Measurements from ENCODE around the gene TCF21. TPM values are rescaled to one million over a fixed set of nuclear protein-coding genes. Genes with fewer than 3 reads are reported as not detected.
A peak's percentile ranks its signal among the peaks of the same experiment; 100 is the strongest.
"Not testable (repeated sequence)": the region's sequence is repeated elsewhere in the genome, so short reads cannot be mapped to it uniquely, and the experiment has no call there.

Gene TCF21
- total RNA-seq, 1 donor from 2014 or later = 46.5 TPM

DNA sequence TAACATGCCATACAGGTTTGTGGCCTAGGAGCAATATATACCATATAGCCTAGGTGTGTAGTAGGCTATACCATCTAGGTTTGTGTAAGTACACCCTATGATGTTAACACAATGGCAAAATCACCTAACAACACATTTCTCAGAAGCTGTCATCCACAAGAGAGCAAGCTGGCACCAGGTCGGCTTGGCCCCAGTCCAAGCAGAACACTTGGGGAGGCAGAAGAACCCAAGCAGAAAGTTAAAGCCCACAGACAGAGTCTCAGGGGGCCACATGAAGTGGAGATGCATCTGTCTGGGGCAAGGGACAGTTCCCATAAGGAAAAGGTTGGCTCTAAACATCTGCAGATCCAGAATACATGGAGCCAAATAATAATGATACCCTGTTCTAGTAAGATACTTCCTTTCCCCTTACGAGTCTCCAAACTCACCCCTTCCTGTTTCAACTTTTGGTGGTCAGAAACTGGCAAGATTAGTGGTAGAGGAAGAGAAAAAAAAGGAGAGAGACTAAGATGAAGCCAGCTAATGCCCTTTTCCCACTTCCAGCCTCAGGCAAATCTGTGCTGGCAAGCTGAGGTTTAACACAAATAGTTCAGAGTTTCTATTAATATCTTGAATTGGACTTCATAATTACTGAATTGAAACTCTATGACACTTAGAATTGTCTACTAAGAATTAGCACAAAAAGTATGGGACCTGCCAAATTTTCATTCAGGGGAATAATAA is 29.5 kb downstream of the TCF21 start:
- TF ChIP-seq, protein P1, sequence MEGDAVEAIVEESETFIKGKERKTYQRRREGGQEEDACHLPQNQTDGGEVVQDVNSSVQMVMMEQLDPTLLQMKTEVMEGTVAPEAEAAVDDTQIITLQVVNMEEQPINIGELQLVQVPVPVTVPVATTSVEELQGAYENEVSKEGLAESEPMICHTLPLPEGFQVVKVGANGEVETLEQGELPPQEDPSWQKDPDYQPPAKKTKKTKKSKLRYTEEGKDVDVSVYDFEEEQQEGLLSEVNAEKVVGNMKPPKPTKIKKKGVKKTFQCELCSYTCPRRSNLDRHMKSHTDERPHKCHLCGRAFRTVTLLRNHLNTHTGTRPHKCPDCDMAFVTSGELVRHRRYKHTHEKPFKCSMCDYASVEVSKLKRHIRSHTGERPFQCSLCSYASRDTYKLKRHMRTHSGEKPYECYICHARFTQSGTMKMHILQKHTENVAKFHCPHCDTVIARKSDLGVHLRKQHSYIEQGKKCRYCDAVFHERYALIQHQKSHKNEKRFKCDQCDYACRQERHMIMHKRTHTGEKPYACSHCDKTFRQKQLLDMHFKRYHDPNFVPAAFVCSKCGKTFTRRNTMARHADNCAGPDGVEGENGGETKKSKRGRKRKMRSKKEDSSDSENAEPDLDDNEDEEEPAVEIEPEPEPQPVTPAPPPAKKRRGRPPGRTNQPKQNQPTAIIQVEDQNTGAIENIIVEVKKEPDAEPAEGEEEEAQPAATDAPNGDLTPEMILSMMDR (IDR thresholded peaks at IDR 0.05) = no peak
- Histone ChIP-seq H3K27me3 (ENCODE audit: low read depth) (no peaks in the 10 kb centered on the region), H3K4me3 (no peak overlapping the region), H3K4me1 (peaks cover 4% of the 10 kb centered on the region), H3K9me3 (no peaks in the 10 kb centered on the region), H3K27ac (no peak overlapping the region), H3K36me3 (no peaks in the 10 kb centered on the region)
- intact Hi-C loops (cut with DNase I) = loop anchor here (10.0 kb wide), 1 partner anchor 344 kb away; no protein-coding TSS in a partner anchor
- DNase-seq = no peak
- ATAC-seq = no peak

DNA sequence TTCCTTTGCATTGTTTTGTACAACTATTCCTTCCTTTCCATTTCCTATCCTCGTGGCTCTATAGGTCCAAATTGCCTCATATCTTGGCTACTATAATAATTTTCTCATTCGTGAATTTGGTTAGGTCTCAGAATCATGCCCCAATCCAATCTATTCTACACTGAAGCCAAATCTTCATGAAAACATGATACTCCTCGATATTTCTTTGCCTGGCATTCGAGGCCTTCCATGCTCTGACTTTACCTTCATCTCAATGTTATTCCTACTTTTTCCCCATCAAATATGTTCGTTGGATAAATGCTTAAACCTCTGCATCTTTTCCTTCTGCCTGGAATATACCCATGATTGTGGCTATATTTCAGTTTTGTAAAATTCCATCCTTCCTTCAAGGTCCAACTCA is 30.4 kb downstream of the TCF21 start:
- Histone ChIP-seq H3K36me3 (no peaks in the 10 kb centered on the region), H3K4me1 (peaks cover 4% of the 10 kb centered on the region), H3K9me3 (no peaks in the 10 kb centered on the region), H3K4me3 (no peak overlapping the region), H3K27ac (no peak overlapping the region), H3K27me3 (ENCODE audit: low read depth) (no peaks in the 10 kb centered on the region)
- intact Hi-C loops (cut with DNase I) = loop anchor here (10.0 kb wide), 1 partner anchor 345 kb away; no protein-coding TSS in a partner anchor
- ATAC-seq (no peak), DNase-seq (no peak)
- TF ChIP-seq, protein P1 (IDR thresholded peaks at IDR 0.05) = no peak

DNA sequence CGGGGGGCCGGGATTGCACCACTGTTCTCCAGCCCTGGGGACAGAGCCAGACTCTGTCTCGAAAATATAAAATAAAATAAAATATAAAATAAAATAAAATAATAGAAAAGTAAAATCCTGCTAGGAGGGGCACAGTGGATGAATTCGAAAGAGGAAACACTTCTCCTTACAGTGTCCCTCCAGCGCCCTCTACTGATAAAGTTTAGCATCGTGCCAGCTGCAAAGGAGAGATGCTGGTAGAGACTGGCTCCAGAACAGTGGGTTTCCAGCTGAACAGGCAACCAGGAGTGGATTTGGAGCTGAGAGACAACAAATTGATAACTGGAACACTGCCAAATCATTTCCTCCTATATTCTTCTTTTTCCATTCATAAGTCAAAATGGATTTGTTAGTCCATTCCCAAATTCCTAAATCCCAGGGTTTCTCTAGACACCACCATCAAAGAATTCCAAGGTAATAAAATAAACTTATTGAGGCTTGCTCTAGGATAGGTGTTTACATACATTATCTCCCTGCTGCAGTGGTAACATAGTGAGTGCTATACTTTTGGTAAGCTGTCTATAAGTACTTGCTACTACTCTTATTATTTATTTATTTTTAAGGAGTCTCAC is 32.4 kb downstream of the TCF21 start:
- Histone ChIP-seq H3K36me3 (no peaks in the 10 kb centered on the region), H3K27me3 (ENCODE audit: low read depth) (no peaks in the 10 kb centered on the region), H3K4me1 (peaks cover 4% of the 10 kb centered on the region), H3K9me3 (no peaks in the 10 kb centered on the region), H3K4me3 (no peak overlapping the region), H3K27ac (no peak overlapping the region)
- TF ChIP-seq, protein P1 (IDR thresholded peaks at IDR 0.05) = peak; percentile 81
- ATAC-seq = peak; percentile 71 to 83
- DNase-seq = peak; percentile 72
- intact Hi-C loops (cut with DNase I) = loop anchor here (10.0 kb wide), 1 partner anchor 173 kb away; no protein-coding TSS in a partner anchor

DNA sequence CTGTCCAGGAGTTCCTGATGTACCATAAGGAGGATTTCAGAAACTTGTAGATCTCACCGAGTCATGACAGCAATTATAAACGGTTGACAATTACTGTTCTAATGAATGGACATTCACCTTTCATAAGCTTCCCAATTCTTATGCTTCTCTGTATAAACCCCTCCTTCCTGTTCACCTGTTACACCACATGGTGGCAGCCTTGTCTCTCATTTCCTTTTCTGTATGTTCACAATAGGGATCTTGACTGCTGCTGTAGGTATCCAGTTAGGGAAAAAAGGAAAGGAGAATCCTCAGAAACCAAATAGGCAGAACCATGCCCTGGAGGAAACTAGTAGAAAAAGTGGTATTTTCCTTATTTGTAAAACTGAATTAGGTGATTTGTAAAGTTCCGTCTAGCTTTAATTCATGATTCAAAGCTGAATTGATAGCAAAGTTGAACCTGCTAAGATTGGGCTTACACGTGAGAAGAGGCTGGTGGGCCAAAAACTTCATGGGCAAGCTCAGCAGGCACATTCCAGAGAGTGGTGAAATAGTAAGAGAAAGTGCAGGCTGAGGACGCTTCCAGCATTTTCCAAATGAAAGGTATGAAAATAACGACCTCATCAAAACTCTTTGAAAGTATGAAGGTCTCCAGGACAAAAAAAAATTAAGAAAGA is 35.2 kb downstream of the TCF21 start:
- no peaks in the 10 kb centered on the region for H3K36me3 ChIP-seq
- H3K4me1 ChIP-seq = no peaks in the 10 kb centered on the region
- intact Hi-C loops (cut with DNase I) = loop anchor here (10.0 kb wide), 1 partner anchor 171 kb away; no protein-coding TSS in a partner anchor
- DNase-seq = no peak
- H3K27ac ChIP-seq = no peak overlapping the region
- peak; percentile 91 to 94 for ATAC-seq
- H3K4me3 ChIP-seq = no peak overlapping the region
- peaks cover 5% of the 10 kb centered on the region for H3K27me3 ChIP-seq (ENCODE audit: low read depth)
- TF ChIP-seq, protein P1 (IDR thresholded peaks at IDR 0.05) = peak; percentile 85
- no peaks in the 10 kb centered on the region for H3K9me3 ChIP-seq

DNA sequence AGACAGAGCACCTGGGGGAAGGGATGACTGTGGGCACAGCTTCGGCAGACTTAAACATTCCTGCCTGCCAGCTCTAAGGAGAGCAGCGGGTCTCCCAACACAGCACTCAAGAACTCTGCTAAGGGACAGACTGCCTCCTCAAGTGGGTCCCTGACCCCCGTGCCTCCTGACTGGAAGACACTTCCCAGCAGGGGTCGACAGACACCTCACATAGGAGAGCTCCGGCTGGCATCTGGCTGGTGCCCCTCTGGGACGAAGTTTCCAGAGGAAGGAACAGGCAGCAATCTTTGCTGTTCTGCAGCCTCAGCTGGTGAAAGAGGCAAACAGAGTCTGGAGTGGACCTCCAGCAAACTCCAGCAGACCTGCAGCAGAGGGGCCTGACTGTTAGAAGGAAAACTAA is 42.3 kb downstream of the TCF21 start:
- H3K36me3 ChIP-seq; H3K4me3 ChIP-seq; H3K4me1 ChIP-seq; ATAC-seq; intact Hi-C loops (cut with DNase I); H3K27me3 ChIP-seq (ENCODE audit: low read depth); H3K27ac ChIP-seq; DNase-seq; H3K9me3 ChIP-seq: not testable (repeated sequence)

DNA sequence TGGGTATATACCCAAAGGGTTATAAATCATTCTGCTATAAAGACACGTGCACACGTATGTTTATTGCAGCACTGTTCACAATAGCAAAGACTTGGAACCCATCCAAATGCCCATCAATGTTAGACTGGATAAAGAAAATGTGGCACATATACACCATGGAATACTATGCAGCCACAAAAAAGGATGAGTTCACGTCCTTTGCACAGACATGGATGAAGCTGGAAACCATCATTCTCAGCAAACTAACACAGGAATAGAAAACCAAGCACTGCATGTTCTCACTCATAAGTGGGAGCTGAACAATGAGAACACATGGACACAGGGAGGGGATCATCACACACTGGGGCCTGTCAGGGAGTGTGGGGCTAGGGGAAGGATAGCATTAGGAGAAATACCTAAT is 47.4 kb downstream of the TCF21 start:
- H3K27me3 ChIP-seq (ENCODE audit: low read depth); H3K36me3 ChIP-seq; DNase-seq; intact Hi-C loops (cut with DNase I); H3K4me1 ChIP-seq; H3K9me3 ChIP-seq; ATAC-seq; H3K4me3 ChIP-seq; H3K27ac ChIP-seq: not testable (repeated sequence)
